Raji (cell line): Measurements from ENCODE around the gene FKBP2.

ENCODE experiments used
- POLR2A ChIP-seq: IDR thresholded peaks from 2 replicates; pipeline ENCODE4 v1.6.1; 2011; ENCODE audit warnings: low read depth, low read length, control low read depth; ENCODE audit not compliant: insufficient read depth

The FKBP2 gene

DNA sequence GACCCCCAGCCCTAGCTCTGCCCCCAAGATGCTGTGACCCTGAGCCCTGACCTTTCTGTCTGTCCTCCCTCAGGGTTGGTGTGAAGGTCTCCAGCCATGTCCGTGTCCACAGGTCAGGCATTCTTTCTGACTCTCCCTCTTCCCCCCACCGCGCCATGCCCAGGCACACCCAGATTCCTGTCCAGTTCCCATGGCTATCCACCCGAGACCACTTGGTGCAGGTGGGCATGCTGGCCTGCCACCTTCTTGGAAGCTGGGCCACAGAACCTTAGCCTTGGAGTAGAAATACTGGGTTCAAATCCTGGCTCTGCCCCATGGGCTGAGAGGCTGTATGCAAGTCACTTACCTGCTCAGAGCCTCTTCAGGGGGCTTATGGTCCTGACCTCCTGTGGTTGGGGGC, 8.1 kb downstream of the FKBP2 start:
- no peak for TF ChIP-seq POLR2A

GRCh38 chr11:64249563-64250414, 8.9 kb downstream of the FKBP2 start:
- no peak for TF ChIP-seq POLR2A

DNA sequence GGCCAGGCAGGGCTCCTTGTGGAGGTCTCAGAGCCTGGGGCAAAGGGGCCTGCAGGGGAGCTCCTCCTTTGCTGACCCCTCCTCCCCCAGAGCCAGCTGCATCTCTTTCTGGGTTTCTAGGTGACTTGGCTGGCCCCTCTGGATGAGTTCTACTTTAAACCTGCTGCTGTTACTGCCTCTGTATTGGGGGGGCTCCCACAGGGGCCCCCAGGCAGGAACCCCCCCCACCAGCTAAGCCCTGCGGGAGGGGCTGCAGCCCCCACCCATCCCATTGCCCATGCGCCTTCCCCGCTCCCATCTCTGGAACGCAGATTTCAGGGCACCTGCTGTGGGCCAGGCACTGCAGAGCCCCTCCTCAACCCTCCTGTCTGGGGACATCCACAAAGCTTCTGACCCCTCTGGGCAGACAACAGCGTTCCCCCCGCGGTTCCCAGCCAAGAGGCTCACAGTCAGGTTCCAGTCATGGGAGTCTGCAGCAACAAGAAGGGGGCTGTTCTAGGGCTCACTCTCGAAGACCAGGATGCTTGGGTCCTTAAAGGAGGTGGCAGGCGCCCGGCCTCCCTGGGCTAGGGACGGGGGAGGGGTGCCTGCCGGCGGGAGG, 9.6 kb downstream of the FKBP2 start:
- no peak for TF ChIP-seq POLR2A

- peak; percentile 31; the same call in 1 of the 2 replicates for TF ChIP-seq POLR2A
Observed at GRCh38 chr11:64251016-64251752, 10.3 kb downstream of the FKBP2 start, which contains the start of gene PLCB3. TSS of gene PLCB3 (plus strand) at chr11:64251530. CDS start at chr11:64251650, 120 bp downstream.

DNA sequence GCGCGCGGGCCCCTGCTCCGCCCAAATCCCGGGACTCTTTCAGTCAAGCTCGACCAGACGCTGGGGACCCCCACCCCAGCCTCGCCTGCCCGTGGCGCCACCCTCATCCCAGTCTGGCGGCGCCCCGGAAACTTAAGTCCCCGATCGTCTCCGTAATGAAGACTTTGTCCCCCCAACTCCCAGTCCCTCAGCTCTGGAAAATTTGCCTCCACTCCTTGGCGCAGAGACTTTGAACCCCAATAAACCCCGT, 10.8 kb downstream of the FKBP2 start:
- TF ChIP-seq POLR2A, result no peak

GRCh38 chr11:64252003-64252872, 11.3 kb downstream of the FKBP2 start:
- no peak for TF ChIP-seq POLR2A

GRCh38 chr11:64253043-64253442, 12.1 kb downstream of the FKBP2 start:
- no peak for TF ChIP-seq POLR2A

DNA sequence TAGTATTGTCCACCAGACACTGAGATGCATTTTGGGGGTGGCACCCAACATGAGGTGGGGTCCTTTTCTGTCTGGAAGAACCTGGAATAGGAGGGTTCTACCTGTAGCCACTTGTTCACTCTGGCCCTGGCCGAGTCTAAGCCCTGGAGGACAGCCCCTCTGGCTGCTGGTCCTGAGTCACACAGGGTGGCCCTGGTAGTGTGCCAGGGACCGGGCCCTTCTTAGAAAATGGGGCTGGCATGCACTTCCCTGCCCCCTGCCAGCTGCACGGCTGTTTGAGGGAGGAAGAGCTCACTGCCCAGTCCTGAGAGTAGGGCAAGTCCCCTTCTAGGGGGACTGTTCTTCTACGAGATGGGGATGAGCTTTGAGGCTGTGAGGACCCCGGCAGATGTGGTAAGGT, 12.6 kb downstream of the FKBP2 start:
- no peak for TF ChIP-seq POLR2A

- TF ChIP-seq POLR2A, result no peak
Observed at GRCh38 chr11:64254326-64254725, 13.4 kb downstream of the FKBP2 start.

DNA sequence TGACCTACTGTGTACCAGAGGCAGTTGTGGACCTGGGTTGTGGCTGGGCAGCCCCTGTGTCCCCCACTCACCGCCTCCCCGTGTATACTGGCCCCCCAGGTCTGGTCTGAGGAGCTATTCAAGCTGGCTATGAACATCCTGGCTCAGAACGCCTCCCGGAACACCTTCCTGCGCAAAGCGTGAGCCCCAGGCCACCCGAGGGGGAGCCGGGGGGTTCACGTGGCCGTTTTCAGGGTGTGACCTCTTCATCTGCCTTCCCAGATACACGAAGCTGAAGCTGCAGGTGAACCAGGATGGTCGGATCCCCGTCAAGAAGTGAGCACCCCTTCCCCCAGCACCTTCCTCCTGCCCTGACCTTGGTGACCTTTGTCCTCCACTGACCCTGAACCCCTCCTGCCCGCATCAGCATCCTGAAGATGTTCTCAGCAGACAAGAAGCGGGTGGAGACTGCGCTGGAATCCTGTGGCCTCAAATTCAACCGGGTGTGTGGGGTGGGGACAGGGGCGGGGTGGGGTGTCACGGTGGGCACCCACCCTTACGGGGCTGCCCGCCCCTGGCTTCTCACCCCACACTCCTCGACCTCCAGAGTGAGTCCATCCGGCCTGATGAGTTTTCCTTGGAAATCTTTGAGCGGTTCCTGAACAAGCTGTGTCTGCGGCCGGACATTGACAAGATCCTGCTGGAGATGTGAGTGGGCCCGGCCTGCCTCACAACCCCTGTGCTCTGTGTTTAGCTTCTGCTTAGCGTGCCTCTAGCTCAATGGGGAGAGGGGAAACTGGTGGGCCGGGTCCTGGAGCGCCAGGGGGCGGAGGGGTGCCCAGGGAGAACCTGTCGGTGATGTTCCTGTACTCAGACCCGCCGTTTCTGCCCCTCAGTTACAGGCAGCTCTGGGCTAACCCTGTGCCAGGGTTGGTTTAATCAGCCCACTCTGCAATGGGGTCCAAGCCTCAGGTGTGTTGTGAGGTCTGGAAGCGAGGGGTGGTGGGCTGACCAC, 14.5 kb downstream of the FKBP2 start:
- TF ChIP-seq POLR2A, result no peak

DNA sequence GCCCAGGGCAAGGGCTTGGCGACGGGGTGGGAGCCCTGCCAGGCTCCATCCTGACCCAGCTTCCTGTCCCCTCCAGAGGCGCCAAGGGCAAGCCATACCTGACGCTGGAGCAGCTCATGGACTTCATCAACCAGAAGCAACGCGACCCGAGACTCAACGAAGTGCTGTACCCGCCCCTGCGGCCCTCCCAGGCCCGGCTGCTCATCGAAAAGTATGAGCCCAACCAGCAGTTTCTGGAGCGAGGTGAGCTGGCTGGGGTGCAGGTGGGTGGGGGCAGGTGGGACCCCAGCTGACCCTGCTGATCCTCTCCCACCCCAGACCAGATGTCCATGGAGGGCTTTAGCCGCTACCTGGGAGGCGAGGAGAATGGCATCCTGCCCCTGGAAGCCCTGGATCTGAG, 15.4 kb downstream of the FKBP2 start:
- TF ChIP-seq POLR2A, result no peak

GRCh38 chr11:64258356-64258755, 17.5 kb downstream of the FKBP2 start:
- TF ChIP-seq POLR2A, result no peak

DNA sequence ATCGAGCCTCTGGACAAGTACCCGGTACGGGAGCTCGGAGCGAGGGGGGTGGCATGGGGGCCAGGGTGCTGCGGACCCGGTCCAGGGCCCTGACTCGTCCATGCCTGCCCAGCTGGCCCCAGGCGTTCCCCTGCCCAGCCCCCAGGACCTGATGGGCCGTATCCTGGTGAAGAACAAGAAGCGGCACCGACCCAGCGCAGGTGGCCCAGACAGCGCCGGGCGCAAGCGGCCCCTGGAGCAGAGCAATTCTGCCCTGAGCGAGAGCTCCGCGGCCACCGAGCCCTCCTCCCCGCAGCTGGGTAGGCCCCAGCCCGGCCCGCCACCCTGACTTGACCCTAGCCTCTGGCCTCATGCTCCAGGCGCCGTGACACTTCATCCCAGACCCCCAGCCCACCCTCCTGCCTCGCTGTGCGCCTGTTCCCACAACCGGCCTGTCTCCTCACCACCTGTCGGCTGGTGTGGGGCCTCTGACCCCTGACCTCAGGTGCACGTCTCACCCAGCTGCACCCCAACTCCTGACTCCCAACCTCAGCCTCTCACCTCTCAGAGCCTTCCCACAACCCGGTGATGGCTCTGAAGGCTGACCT, 18.1 kb downstream of the FKBP2 start:
- no peak for TF ChIP-seq POLR2A
